ENCODE measurements around the gene HEATR9. TPM values are rescaled to one million over a fixed set of nuclear protein-coding genes. Genes with fewer than 3 reads are reported as not detected.

Gene HEATR9
- polyA plus RNA-seq, 2 of the 4 experiments (the other 2 are of a cell fraction): not detected

DNA sequence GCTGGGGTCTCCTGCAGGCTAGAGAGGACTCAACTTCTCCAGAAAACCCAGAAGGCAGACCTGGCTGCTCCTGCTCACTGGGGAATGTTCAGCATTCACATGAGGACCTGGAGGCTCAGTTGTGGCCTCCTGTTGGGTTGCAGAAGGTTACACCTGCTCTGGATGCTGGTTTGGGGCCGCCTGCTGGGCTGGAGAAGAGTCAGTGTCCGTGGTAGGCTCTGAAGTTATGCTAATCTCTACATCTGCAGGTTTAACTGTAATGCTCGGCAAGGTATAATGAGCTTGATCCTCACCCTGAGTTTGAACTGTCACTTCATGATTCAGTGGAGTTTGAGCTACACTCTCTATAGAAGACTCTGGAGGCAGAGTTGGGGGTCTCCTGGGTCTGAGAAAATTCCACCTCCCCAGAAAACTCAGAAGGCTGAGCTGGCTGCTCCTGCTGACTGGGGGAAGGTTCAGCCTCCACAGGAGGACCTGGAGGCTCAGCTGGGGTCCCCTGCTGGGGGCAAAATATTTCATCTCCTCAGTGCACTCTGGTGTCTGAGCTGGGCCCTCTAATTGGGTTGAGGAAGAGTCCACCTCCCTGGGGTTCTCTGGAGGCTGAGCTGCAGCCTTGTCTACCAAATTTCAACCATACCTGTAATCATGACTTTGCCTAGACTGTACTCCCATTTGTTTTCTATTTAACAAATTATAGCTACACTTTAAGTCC lies 38.4 kb upstream of the HEATR9 start:
- no peak overlapping the region for H3K4me2 ChIP-seq
- FAIRE-seq (no peak), DNase-seq (ENCODE audit: low read depth in 1 of 2, low spot score in 1 of 2) (no peak), ATAC-seq (no peak)
- 32% methylated on average over 3 of the region's 3 CpGs for WGBS (ENCODE audit: missing lambda C conversion rate)
- no peak overlapping the region for H3K4me3 ChIP-seq
- H3K9me3 ChIP-seq: no peaks in the 10 kb centered on the region
- no peak overlapping the region for H3K27ac ChIP-seq
- TF ChIP-seq, protein P1, sequence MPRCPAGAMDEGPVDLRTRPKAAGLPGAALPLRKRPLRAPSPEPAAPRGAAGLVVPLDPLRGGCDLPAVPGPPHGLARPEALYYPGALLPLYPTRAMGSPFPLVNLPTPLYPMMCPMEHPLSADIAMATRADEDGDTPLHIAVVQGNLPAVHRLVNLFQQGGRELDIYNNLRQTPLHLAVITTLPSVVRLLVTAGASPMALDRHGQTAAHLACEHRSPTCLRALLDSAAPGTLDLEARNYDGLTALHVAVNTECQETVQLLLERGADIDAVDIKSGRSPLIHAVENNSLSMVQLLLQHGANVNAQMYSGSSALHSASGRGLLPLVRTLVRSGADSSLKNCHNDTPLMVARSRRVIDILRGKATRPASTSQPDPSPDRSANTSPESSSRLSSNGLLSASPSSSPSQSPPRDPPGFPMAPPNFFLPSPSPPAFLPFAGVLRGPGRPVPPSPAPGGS (IDR thresholded peaks at IDR 0.05): no peak
- TF ChIP-seq FOSB (CRISPR knock-in tag; IDR thresholded peaks at IDR 0.05): no peak
- no peak for TF ChIP-seq EHF (CRISPR knock-in tag; IDR thresholded peaks at IDR 0.05)
- TF ChIP-seq, protein P2, sequence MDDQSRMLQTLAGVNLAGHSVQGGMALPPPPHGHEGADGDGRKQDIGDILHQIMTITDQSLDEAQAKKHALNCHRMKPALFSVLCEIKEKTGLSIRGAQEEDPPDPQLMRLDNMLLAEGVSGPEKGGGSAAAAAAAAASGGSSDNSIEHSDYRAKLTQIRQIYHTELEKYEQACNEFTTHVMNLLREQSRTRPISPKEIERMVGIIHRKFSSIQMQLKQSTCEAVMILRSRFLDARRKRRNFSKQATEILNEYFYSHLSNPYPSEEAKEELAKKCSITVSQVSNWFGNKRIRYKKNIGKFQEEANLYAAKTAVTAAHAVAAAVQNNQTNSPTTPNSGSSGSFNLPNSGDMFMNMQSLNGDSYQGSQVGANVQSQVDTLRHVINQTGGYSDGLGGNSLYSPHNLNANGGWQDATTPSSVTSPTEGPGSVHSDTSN (IDR thresholded peaks at IDR 0.05): no peak
- TF ChIP-seq, protein P3, sequence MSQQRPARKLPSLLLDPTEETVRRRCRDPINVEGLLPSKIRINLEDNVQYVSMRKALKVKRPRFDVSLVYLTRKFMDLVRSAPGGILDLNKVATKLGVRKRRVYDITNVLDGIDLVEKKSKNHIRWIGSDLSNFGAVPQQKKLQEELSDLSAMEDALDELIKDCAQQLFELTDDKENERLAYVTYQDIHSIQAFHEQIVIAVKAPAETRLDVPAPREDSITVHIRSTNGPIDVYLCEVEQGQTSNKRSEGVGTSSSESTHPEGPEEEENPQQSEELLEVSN (IDR thresholded peaks at IDR 0.05; ENCODE audit: borderline replicate concordance, low read depth): no peak
- no peak for TF ChIP-seq JUNB (IDR thresholded peaks at IDR 0.05)
- TF ChIP-seq MAZ (IDR thresholded peaks at IDR 0.05; ENCODE audit: borderline replicate concordance, low read depth, low read length): no peak
- TF ChIP-seq BHLHE40 (IDR thresholded peaks at IDR 0.05; ENCODE audit: low read depth, low read length): no peak
- TF ChIP-seq KDM5A (IDR thresholded peaks at IDR 0.05): no peak
- no peak for TF ChIP-seq EP300 (IDR thresholded peaks at IDR 0.05)
- TF ChIP-seq ZNF302 (CRISPR knock-in tag; IDR thresholded peaks at IDR 0.05): no peak
- no peak for TF ChIP-seq POLR2AphosphoS2 (conservative IDR thresholded peaks at IDR 0.05; ENCODE audit: low read length)
- TF ChIP-seq RNF2 (IDR thresholded peaks at IDR 0.05; ENCODE audit: borderline replicate concordance, low read depth): no peak
- TF ChIP-seq JUN (IDR thresholded peaks at IDR 0.05): no peak
- TF ChIP-seq FOXS1 (CRISPR knock-in tag; IDR thresholded peaks at IDR 0.05): no peak
- TF ChIP-seq PHF8 (IDR thresholded peaks at IDR 0.05; ENCODE audit: borderline replicate concordance, low read depth): no peak
- no peak for TF ChIP-seq SREBF2 (IDR thresholded peaks at IDR 0.05)
- TF ChIP-seq CHD2 (IDR thresholded peaks at IDR 0.05; ENCODE audit: low read length, partially characterized antibody): no peak
- TF ChIP-seq HOXB5 (CRISPR knock-in tag; IDR thresholded peaks at IDR 0.05): no peak
- no peak for TF ChIP-seq NFE2L2 (conservative IDR thresholded peaks at IDR 0.05; ENCODE audit: low read length)
- H3K4me1 ChIP-seq: no peaks in the 10 kb centered on the region
- ChIA-PET CTCF (interaction anchor here (0.9 to 1.5 kb wide), 4 partner anchors 9 to 576 kb away, joined by 3 to 5 read pairs (median 4); no protein-coding TSS in a partner anchor), POLR2A (no interaction called here)

DNA sequence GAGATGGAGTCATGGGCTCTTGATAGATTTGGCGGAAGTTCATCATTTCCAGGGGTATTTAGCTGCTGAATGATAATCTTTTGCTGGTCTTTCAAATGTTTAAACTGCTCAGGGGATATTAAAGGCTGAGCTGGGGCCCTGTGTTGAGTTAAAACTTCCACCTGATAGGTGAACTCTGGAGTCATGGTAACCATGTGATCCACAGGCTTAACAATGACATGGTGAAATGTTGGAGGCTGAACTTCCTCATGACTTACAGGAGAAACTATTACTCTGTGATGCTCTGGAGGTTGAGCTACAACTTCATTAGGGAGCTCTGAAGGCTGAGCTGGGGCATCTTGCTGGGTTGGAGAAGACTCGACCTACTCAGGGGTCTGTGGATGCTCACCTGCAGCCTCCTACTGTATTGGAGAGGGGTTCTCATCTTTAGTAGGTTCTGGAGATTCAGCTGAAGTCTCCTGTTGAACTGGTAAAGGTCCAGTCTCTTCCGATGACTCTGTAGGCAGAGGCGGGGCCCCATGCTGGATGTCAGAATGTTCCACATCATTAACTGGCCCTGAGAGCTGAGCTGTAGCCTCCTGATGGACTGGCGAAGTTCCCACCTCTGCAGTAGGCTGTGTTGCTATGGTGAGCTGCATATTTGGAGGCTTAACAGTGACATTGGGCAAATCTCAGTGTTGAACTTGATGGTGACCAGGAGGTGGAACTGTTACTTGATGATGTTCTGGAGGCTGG lies 37.7 kb upstream of the HEATR9 start:
- CTCF ChIA-PET: interaction anchor here (0.6 to 1.5 kb wide), 3 partner anchors 9 to 63 kb away, joined by 3 to 4 read pairs (median 3); no protein-coding TSS in a partner anchor
- ATAC-seq (no peak; a peak in 1 of 6 replicates), FAIRE-seq (no peak), DNase-seq (ENCODE audit: low read depth in 1 of 2, low spot score in 1 of 2) (no peak)
- no peak overlapping the region for H3K4me2 ChIP-seq
- no peaks in the 10 kb centered on the region for H3K9me3 ChIP-seq
- TF ChIP-seq NPAS2 (CRISPR knock-in tag; IDR thresholded peaks at IDR 0.05; ENCODE audit: borderline replicate concordance) (no peak), TFCP2L1 (CRISPR knock-in tag; IDR thresholded peaks at IDR 0.05) (no peak), ZNF302 (CRISPR knock-in tag; IDR thresholded peaks at IDR 0.05) (no peak), HOXB5 (CRISPR knock-in tag; IDR thresholded peaks at IDR 0.05) (no peak), POLR2A (IDR thresholded peaks at IDR 0.05; ENCODE audit: low read length) (no peak), FOXS1 (CRISPR knock-in tag; IDR thresholded peaks at IDR 0.05) (no peak), ZSCAN20 (CRISPR knock-in tag; IDR thresholded peaks at IDR 0.05) (no peak), CHD2 (IDR thresholded peaks at IDR 0.05; ENCODE audit: low read length, partially characterized antibody) (no peak), NR3C1 (IDR thresholded peaks at IDR 0.05) (no peak), HOXB13 (CRISPR knock-in tag; IDR thresholded peaks at IDR 0.05; ENCODE audit: low read depth) (no peak)
- TF ChIP-seq, protein P4, sequence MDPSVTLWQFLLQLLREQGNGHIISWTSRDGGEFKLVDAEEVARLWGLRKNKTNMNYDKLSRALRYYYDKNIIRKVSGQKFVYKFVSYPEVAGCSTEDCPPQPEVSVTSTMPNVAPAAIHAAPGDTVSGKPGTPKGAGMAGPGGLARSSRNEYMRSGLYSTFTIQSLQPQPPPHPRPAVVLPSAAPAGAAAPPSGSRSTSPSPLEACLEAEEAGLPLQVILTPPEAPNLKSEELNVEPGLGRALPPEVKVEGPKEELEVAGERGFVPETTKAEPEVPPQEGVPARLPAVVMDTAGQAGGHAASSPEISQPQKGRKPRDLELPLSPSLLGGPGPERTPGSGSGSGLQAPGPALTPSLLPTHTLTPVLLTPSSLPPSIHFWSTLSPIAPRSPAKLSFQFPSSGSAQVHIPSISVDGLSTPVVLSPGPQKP (IDR thresholded peaks at IDR 0.05; ENCODE audit: low read depth, low read length): no peak
- H3K27ac ChIP-seq: no peak overlapping the region
- H3K4me3 ChIP-seq: no peak overlapping the region
- POLR2A ChIA-PET: no interaction called here
- WGBS (ENCODE audit: missing lambda C conversion rate): 33% methylated on average over 5 of the region's 5 CpGs
- no peaks in the 10 kb centered on the region for H3K4me1 ChIP-seq
